HEK293T (cell line): Measurements from ENCODE around the gene WASF2.

Experiments
- ARNT ChIP-seq: fragments of 450-650 bp; IDR thresholded peaks from 2 replicates; pipeline ENCODE4 v1.6.1; 2017; ENCODE audit warnings: mild to moderate bottlenecking
- BHLHE40 ChIP-seq: fragments of 450-650 bp; IDR thresholded peaks from 2 replicates; pipeline ENCODE4 v1.6.1; 2016; ENCODE audit warnings: mild to moderate bottlenecking, moderate library complexity, borderline replicate concordance
- CTBP1 ChIP-seq: fragments of 450-650 bp; IDR thresholded peaks from 2 replicates; pipeline ENCODE4 v1.6.1; 2016; ENCODE audit warnings: borderline replicate concordance
- ELF4 ChIP-seq: fragments of 450-650 bp; IDR thresholded peaks from 2 replicates; pipeline ENCODE4 v1.6.1; 2017; ENCODE audit warnings: antibody characterized with exemption
- SP1 ChIP-seq: fragments of 450-650 bp; IDR thresholded peaks from 2 replicates; pipeline ENCODE4 v1.6.1; 2017

- TF ChIP-seq SP1: no peak
- TF ChIP-seq CTBP1: no peak
- no peak for TF ChIP-seq BHLHE40
- no peak for TF ChIP-seq ARNT
- TF ChIP-seq ELF4: no peak
Observed at GRCh38 chr1:27427329-27427728, 62.6 kb downstream of the WASF2 start.
